Right renal pelvis (tissue), 4 donors: ENCODE data around the gene FAM72C. TPM values are rescaled to one million over a fixed set of nuclear protein-coding genes. Genes with fewer than 3 reads are reported as not detected.
"Not testable (repeated sequence)": the region's sequence is repeated elsewhere in the genome, so short reads cannot be mapped to it uniquely, and the experiment has no call there.

Experiments
- DNase-seq, 4 donors: peaks; one replicate each; pipeline ENCODE4 v3.0.0-alpha.2; 2013; ENCODE audit warnings: low read depth in 4 of 4, low spot score in 3 of 4, missing footprints in 1 of 4
- polyA plus RNA-seq, 4 donors: library from polyadenylated mRNA; unstranded; fragments of 120-200 nt; gene quantifications; one replicate each; pipeline ENCODE4 v1.2.1, GENCODE V29; 2013; ENCODE audit not compliant: insufficient read length in 4 of 4

Gene FAM72C
- polyA plus RNA-seq, 4 donors, result 0.74 to 3.8 (median 3.4) TPM

- DNase-seq, result not testable (repeated sequence)
Observed at GRCh38 chr1:143987868-143988267, 16.1 kb upstream of the FAM72C start.

GRCh38 chr1:143984721-143985473 is 13.1 kb upstream of the FAM72C start:
- not testable (repeated sequence) for DNase-seq

- peak in 2 of 4 donors; percentile 0 to 8 for DNase-seq
Observed at GRCh38 chr1:143974416-143974815, 2.6 kb upstream of the FAM72C start.

- DNase-seq, result not testable (repeated sequence)
Observed at GRCh38 chr1:143973876-143974414, 2.2 kb upstream of the FAM72C start.

- not testable (repeated sequence) for DNase-seq
Observed at GRCh38 chr1:143972753-143973326, 1.1 kb upstream of the FAM72C start.

GRCh38 chr1:143965860-143966259 is 5.9 kb downstream of the FAM72C start:
- not testable (repeated sequence) for DNase-seq

- DNase-seq, result not testable (repeated sequence)
Observed at GRCh38 chr1:143964294-143964693, 7.5 kb downstream of the FAM72C start.

- not testable (repeated sequence) for DNase-seq
Observed at GRCh38 chr1:143955930-143956329, 15.9 kb downstream of the FAM72C start.

- DNase-seq, result not testable (repeated sequence)
Observed at GRCh38 chr1:143952913-143953312, 18.9 kb downstream of the FAM72C start.

- DNase-seq, result not testable (repeated sequence)
Observed at GRCh38 chr1:143951485-143952391, 20.0 kb downstream of the FAM72C start.

- not testable (repeated sequence) for DNase-seq
Observed at GRCh38 chr1:143947749-143948148, 24.0 kb downstream of the FAM72C start.

GRCh38 chr1:143945253-143945652 is 26.5 kb downstream of the FAM72C start:
- not testable (repeated sequence) for DNase-seq

GRCh38 chr1:143944576-143945240 is 27.1 kb downstream of the FAM72C start:
- not testable (repeated sequence) for DNase-seq

GRCh38 chr1:143943319-143943978 is 28.3 kb downstream of the FAM72C start:
- not testable (repeated sequence) for DNase-seq

GRCh38 chr1:143942238-143942860 is 29.4 kb downstream of the FAM72C start:
- DNase-seq, result not testable (repeated sequence)

- not testable (repeated sequence) for DNase-seq
Observed at GRCh38 chr1:143939666-143940065, 32.1 kb downstream of the FAM72C start.

GRCh38 chr1:143938922-143939321 is 32.9 kb downstream of the FAM72C start:
- not testable (repeated sequence) for DNase-seq

- not testable (repeated sequence) for DNase-seq
Observed at GRCh38 chr1:143936457-143937115, 35.2 kb downstream of the FAM72C start.

- DNase-seq, result not testable (repeated sequence)
Observed at GRCh38 chr1:143919127-143919526, 52.7 kb downstream of the FAM72C start.
